Measurements from ENCODE around the gene SNX9.

Gene SNX9

DNA sequence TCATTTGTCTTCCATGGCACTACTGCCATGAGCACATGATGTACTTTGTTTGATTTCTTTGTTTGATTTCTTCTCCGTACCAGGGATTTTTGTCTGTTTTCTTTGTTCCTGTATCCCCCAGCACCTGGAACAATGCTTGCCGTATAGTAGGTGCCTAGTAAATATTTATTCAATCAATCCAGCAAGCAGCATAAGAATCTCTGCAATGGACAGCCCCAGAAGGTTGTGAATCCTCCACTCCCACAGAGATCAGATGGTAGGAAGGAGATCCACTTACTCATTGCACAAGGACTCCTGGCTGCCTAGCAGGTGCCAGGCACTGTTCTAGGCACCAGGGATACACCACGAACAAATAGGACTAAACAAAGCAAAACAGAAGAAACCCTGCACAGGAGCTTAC is 151.9 kb downstream of the SNX9 start:
- H3K27me3 ChIP-seq (ENCODE audit: control insufficient read depth, insufficient read depth, low read length): no peaks in the 10 kb centered on the region
- no peak overlapping the region for H3K4me3 ChIP-seq (ENCODE audit: low read length)
- peaks cover 7% of the 10 kb centered on the region for H3K4me1 ChIP-seq (ENCODE audit: control insufficient read depth, insufficient read depth, low read length)
- H3K9me3 ChIP-seq (ENCODE audit: control insufficient read depth, low read length): no peaks in the 10 kb centered on the region
- no peaks in the 10 kb centered on the region for H3K36me3 ChIP-seq (ENCODE audit: control insufficient read depth, insufficient read depth, low read length)
- no peak overlapping the region for H3K9ac ChIP-seq (ENCODE audit: low read length)

DNA sequence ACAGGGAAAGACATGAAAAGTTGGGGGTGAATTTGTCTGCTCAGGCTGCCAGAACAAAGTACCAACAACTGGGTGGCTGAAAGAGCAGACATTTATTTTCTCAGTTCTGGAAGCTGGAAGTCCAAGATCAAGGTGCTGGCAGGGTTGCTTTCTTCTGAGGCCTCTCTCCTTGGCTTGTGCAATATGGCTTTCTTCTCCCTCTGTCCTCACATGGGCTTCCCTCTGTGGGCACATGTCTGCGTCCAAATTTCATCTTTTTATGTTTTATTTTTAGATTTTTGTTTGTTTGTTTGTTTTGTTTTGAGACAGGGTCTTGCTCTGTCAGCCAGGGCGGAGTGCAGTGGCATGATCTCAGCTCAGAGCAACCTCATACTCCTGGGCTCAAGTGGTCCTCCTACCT is 152.4 kb downstream of the SNX9 start:
- Histone ChIP-seq H3K4me3 (ENCODE audit: low read length) (no peak overlapping the region), H3K9me3 (ENCODE audit: control insufficient read depth, low read length) (no peaks in the 10 kb centered on the region), H3K27me3 (ENCODE audit: control insufficient read depth, insufficient read depth, low read length) (no peaks in the 10 kb centered on the region), H3K4me1 (ENCODE audit: control insufficient read depth, insufficient read depth, low read length) (peaks cover 7% of the 10 kb centered on the region), H3K9ac (ENCODE audit: low read length) (no peak overlapping the region), H3K36me3 (ENCODE audit: control insufficient read depth, insufficient read depth, low read length) (no peaks in the 10 kb centered on the region)

DNA sequence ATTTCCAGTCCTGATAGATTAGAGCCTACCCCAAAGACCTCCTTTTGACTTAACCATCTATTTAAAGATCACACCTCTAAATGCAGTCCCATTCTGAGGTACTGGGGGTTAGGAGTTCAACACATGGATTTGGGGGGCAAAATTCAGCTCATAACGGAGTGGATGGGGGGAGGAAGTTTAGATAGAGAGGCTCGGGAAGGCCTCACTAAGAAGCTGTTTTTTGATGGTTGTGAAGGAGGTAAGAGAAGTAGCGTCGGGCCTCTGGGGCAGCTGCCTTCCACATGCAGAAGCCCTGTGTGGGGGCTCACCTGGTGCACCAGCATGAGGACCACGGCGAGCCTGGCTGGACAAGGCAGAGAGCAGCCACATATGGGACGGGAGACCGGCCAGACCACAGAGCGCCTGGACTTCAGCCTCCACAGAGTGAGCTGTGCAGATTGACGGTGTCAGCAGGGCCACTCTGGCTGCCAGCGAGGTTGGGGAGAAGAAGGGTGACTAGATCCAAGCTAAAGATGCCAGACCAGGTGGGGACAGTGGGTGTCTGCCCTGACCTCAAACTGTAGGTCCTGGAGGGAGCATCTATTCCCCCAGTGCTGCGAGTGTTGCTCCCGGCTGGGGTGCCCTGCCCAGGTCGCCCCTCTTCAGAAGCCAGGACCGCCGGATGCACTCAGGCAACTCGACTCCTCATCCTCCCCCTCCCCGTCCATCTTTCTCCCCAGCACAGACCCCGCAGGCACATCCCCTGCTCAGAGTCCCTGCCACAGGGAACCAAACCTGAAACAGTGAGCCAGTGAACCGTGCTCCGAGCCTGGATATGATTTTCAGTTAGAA is 153.5 kb downstream of the SNX9 start:
- Histone ChIP-seq H3K36me3 (ENCODE audit: control insufficient read depth, insufficient read depth, low read length) (no peaks in the 10 kb centered on the region), H3K9ac (ENCODE audit: low read length) (no peak overlapping the region), H3K9me3 (ENCODE audit: control insufficient read depth, low read length) (no peaks in the 10 kb centered on the region), H3K27me3 (ENCODE audit: control insufficient read depth, insufficient read depth, low read length) (no peaks in the 10 kb centered on the region), H3K4me1 (ENCODE audit: control insufficient read depth, insufficient read depth, low read length) (peaks cover 7% of the 10 kb centered on the region), H3K4me3 (ENCODE audit: low read length) (no peak overlapping the region)

DNA sequence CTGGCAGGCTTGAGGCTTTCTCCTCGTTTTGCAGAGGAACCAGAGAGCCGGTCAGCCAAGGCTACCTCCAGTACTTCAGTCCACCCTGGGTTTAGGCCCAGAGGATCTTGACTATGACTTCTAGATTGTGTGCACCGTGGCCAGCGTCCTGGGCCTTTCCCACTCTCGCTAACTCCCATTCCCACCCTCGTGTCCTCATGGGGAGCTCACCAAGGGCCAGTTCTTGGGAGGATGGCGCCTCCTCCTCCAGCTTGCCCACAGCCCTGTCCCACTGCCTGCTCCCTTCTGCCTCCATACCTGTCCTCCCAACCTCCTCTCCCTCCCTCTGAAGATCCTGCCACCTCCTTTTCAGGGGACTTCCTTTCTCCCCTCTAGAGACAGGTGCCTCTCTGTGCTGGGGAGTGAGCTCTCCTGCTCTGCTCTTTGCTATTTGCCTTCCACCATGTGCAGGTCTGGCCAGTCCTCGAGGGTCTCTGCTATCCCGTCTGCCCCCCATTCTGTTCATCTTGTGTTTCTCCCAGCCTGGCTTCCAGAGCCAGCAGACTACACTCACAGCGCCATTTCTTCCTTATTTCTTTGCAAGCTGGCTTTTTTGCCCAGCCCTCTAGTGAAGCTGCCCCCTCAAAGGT is 154.2 kb downstream of the SNX9 start:
- no peak overlapping the region for H3K9ac ChIP-seq (ENCODE audit: low read length)
- H3K9me3 ChIP-seq (ENCODE audit: control insufficient read depth, low read length): no peaks in the 10 kb centered on the region
- H3K27me3 ChIP-seq (ENCODE audit: control insufficient read depth, insufficient read depth, low read length): no peaks in the 10 kb centered on the region
- H3K4me3 ChIP-seq (ENCODE audit: low read length): no peak overlapping the region
- H3K4me1 ChIP-seq (ENCODE audit: control insufficient read depth, insufficient read depth, low read length): peaks cover 8% of the 10 kb centered on the region
- H3K36me3 ChIP-seq (ENCODE audit: control insufficient read depth, insufficient read depth, low read length): no peaks in the 10 kb centered on the region

DNA sequence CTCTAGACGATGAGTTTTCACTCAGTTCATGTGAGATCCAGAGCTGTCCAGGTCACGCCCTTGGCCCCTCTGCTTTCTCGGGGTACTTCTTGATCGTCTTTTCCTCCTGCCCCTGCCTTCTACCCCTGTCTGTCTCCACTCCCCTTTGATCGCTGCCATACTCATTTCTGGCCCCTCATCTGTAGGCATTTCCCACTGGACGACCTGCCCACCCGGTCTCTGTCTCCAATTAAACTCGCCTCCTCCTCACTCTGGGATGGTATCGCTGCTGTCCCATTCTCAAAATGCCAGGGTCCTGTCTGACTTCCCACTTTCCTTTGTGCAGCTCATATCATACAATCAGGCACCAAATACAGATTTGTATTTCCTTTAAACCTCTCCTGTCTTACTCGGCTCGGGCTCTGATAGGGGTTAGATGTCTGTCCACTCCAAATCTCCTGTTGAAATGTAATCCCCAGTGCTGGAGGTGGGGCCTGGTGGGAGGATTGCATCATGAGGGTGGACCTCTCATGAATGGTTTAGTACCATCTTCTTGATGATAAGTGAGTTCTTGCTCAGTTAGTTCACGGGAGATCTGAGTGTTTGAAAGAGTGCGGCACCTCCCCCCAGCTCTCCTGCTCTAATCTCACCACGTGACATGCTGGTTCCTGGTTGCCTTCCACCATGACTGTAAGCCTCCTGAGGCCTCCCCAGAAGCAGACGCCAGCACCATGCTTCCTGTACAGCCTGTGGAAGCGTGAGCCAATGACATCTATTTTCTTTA is 155.2 kb downstream of the SNX9 start:
- Histone ChIP-seq H3K27me3 (ENCODE audit: control insufficient read depth, insufficient read depth, low read length) (no peaks in the 10 kb centered on the region), H3K4me3 (ENCODE audit: low read length) (no peak overlapping the region), H3K4me1 (ENCODE audit: control insufficient read depth, insufficient read depth, low read length) (peaks cover 17% of the 10 kb centered on the region), H3K36me3 (ENCODE audit: control insufficient read depth, insufficient read depth, low read length) (no peaks in the 10 kb centered on the region), H3K9me3 (ENCODE audit: control insufficient read depth, low read length) (no peaks in the 10 kb centered on the region), H3K9ac (ENCODE audit: low read length) (no peak overlapping the region)

DNA sequence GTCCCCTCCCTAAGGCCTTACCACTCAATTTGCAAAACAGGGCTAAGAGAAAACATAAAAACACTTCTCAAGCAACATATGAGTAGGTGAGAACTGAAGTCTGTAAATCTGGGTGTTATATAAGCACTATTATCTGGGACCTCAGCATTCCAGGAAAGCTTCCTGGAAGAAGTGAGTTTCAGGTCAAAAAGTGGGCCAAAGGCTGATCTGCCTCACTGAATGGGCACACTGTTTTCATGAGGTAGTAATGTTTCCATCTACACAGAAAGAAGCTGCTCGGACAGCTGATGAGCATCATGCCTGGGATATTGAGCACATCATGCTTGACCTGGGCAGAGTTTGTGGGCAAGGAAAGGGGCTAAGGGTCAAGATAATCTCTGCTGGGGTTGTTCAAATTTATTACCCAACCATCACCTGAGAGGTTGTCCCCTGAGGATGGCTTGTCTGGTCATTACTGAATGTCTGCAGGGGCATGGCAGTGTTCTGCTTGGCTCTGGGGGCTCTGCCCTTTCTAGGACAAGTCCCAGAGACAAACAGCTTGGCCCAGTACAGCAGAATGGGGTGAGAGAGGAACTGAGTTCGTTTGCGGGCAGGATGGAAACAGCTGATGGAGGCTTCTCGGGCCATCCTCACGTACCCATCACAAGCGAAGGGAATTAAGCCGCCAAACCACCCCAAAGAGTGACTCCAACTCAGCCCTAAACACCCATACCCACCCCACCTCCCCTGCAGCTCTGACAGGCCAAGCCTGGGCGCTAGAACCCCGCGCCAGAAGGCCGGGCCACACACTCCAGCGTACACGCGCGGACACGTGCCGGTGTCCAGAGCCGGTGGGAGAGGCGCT is 157.5 kb downstream of the SNX9 start:
- Histone ChIP-seq H3K27me3 (ENCODE audit: control insufficient read depth, insufficient read depth, low read length) (no peaks in the 10 kb centered on the region), H3K4me1 (ENCODE audit: control insufficient read depth, insufficient read depth, low read length) (peaks cover 21% of the 10 kb centered on the region), H3K4me3 (ENCODE audit: low read length) (peak overlapping the region; percentile 12), H3K9ac (ENCODE audit: low read length) (peak overlapping the region; percentile 91), H3K36me3 (ENCODE audit: control insufficient read depth, insufficient read depth, low read length) (no peaks in the 10 kb centered on the region), H3K9me3 (ENCODE audit: control insufficient read depth, low read length) (no peaks in the 10 kb centered on the region)

DNA sequence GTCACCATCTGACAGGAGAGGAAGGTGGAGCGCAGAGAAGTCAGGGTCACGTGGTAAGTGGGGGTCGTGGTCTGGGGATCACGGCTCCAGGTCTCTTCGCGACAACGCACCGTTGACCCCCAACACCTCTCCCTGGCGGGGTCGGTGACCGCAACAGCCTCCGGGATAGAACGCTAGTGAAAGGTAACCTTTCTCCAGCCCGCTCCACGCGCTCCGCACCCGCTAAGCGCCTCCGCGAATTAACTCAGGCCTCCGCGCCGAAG is 158.0 kb downstream of the SNX9 start:
- H3K36me3 ChIP-seq (ENCODE audit: control insufficient read depth, insufficient read depth, low read length): no peaks in the 10 kb centered on the region
- no peaks in the 10 kb centered on the region for H3K27me3 ChIP-seq (ENCODE audit: control insufficient read depth, insufficient read depth, low read length)
- no peaks in the 10 kb centered on the region for H3K9me3 ChIP-seq (ENCODE audit: control insufficient read depth, low read length)
- peaks cover 27% of the 10 kb centered on the region for H3K4me1 ChIP-seq (ENCODE audit: control insufficient read depth, insufficient read depth, low read length)
- peak overlapping the region; percentile 91 for H3K9ac ChIP-seq (ENCODE audit: low read length)
- H3K4me3 ChIP-seq (ENCODE audit: low read length): peak overlapping the region; percentile 12

DNA sequence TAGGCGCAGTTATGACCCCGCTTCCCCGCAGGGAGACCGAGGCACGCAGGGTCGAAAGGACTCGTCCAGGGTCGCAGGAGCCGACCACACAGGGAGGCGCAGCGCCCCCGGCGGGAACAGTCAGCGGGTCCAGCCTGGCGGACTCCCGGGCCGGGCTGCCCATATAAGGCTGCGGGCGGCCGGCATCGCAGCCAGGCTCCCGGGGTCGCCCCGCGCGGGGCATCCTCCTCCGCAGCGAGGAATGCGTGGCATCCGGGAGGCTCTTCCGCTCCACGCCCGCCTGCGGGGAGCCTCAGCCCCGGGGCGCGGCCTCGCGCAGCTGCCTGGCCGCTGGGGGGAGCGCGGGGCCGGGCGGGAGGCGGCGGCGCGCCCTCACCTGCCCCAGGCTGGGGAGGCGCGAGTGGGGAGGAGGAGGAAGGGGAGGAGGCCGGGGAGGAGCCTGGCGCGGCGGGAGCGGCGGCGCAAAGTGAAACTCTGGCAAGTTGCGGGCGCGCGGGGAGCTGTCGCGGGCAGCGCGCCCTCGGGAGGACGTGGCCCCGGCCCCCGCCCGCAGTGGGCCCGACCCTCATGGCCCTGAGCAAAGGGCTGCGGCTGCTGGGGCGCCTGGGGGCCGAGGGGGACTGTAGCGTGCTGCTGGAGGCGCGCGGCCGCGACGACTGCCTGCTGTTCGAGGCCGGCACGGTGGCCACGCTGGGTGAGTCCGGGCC is 158.5 kb downstream of the SNX9 start, which contains the start of gene SYNJ2:
Gene SYNJ2, plus strand, starts transcription at position 469 of the 707 bp plus-strand sequence. Its CDS starts 99 bp downstream, at position 568.
- H3K27me3 ChIP-seq (ENCODE audit: control insufficient read depth, insufficient read depth, low read length): no peaks in the 10 kb centered on the region
- peak within 1 kb of the TSS; percentile 80 for H3K4me3 ChIP-seq (ENCODE audit: low read length)
- H3K9me3 ChIP-seq (ENCODE audit: control insufficient read depth, low read length): no peaks in the 10 kb centered on the region
- peak within 1 kb of the TSS; percentile 91 for H3K9ac ChIP-seq (ENCODE audit: low read length)
- no peaks in the 10 kb centered on the region for H3K36me3 ChIP-seq (ENCODE audit: control insufficient read depth, insufficient read depth, low read length)
- peaks cover 32% of the 10 kb centered on the region for H3K4me1 ChIP-seq (ENCODE audit: control insufficient read depth, insufficient read depth, low read length)

DNA sequence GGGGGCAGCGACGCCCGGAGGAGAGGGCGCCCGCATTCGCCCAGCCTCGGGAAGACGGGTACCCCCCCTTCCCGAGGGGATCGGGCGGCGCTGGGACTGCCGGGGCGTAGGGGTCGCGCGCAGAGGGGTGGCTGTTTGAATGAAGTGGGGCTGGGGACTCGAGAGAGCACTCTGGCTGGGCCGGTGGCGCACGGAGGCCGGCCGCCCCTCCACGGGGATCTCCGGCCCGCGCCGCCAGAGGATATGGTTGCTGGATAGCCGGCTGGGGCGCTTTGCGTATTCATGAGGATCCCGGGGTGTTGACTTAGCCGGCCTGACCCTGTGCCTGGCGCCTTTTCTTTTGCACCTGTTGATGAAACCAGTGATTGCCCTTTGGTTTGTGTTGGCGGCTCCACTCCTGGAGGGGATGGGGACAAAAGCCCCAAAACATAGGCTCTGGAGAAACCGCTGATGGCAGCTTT is 159.1 kb downstream of the SNX9 start:
- peak overlapping the region; percentile 91 for H3K9ac ChIP-seq (ENCODE audit: low read length)
- no peaks in the 10 kb centered on the region for H3K36me3 ChIP-seq (ENCODE audit: control insufficient read depth, insufficient read depth, low read length)

DNA sequence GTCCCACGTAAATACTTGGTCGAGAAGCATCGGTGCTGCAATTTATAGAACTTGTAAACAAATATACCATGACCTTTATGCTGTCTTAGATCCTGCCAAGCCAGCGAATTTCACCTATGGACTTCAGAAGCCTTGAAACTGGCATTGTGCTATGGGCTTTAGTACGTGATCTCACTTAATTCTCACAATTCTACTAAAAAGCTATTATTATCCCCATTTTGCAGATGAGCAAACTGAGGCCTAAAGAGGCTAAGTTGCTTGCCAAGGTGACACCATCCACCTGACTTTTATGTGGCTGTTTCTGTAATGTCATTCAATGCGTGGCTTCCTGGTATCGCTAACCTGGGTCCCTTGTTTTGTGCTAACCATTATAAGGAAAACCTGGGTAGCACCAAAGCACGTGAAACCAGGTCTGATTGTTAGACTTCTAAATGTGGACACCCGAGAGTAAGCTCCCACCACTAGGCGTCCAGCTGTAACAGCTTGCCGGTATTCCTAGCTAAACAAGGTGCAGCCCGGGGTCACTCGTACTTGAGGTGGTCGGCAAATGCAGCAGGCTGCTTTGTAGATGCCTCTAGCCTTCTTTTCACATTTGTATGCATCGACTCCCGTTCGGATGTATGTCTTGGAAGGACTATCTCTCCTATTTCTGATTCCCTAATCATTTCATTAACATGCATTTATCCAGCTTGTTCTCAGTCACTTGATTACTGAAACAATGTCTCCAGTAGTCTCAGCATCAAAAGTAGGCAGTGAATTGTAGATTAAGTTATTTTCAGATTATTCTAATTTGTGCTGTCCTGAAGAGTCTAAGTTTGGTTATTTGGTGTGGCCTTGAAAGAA is 159.7 kb downstream of the SNX9 start:
- Histone ChIP-seq H3K27me3 (ENCODE audit: control insufficient read depth, insufficient read depth, low read length) (no peaks in the 10 kb centered on the region), H3K4me3 (ENCODE audit: low read length) (peak overlapping the region; percentile 80), H3K36me3 (ENCODE audit: control insufficient read depth, insufficient read depth, low read length) (no peaks in the 10 kb centered on the region), H3K9me3 (ENCODE audit: control insufficient read depth, low read length) (no peaks in the 10 kb centered on the region), H3K4me1 (ENCODE audit: control insufficient read depth, insufficient read depth, low read length) (peaks cover 32% of the 10 kb centered on the region), H3K9ac (ENCODE audit: low read length) (peak overlapping the region; percentile 91)

More for the DNA sequence above, 159.1 kb downstream of the SNX9 start:
- Histone ChIP-seq H3K9me3 (ENCODE audit: control insufficient read depth, low read length) (no peaks in the 10 kb centered on the region), H3K4me1 (ENCODE audit: control insufficient read depth, insufficient read depth, low read length) (peaks cover 32% of the 10 kb centered on the region), H3K4me3 (ENCODE audit: low read length) (peak overlapping the region; percentile 80), H3K27me3 (ENCODE audit: control insufficient read depth, insufficient read depth, low read length) (no peaks in the 10 kb centered on the region)
